Measurements from ENCODE around the gene JAKMIP2. TPM values are rescaled to one million over a fixed set of nuclear protein-coding genes. Genes with fewer than 3 reads are reported as not detected.
"Not testable (repeated sequence)": the region's sequence is repeated elsewhere in the genome, so short reads cannot be mapped to it uniquely, and the experiment has no call there.

The JAKMIP2 gene
- total RNA-seq, 1 experiment from 2014 or later: not detected

DNA sequence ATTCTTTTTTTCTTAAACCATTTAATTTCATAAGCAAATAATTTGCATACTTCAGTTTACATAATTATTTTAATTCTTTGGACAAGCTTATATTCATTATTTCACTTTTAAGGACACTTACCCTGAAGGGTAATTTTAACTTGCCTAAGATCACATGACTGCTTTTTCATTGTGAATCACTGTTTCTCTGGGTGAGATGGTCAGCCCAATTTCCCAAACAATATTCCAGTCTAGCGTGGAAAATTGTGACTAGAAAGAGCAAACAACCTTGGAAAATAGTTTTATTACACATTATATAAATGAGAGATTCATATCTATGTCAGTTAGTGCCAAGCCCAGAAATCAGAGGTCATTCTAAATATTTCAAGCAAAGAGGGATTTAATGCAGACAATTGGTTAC is 21.4 kb upstream of the JAKMIP2 start:
- no peak overlapping the region for H3K27ac ChIP-seq
- CTCF ChIA-PET: no interaction called here
- DNase-seq: no peak

GRCh38 chr5:147803161-147803560 is 20.6 kb upstream of the JAKMIP2 start:
- CTCF ChIA-PET; H3K36me3 ChIP-seq (ENCODE audit: low read depth); H3K4me2 ChIP-seq; BruUV-seq (replicated peaks); H4K20me1 ChIP-seq (ENCODE audit: insufficient read depth); H2AFZ ChIP-seq; intact Hi-C loops (cut with micrococcal nuclease; ENCODE audit: unreplicated experiment); H3K4me1 ChIP-seq (replicated peaks; ENCODE audit: insufficient read depth); H3K79me2 ChIP-seq (ENCODE audit: low read depth); H3F3A ChIP-seq (ENCODE audit: insufficient read depth, low read depth); POLR2A ChIA-PET (ENCODE audit: unreplicated experiment); H3K9me2 ChIP-seq (ENCODE audit: insufficient read depth); H3K4me3 ChIP-seq; DNase-seq; H3K9me3 ChIP-seq (ENCODE audit: insufficient read depth, low read depth); H3K27ac ChIP-seq: not testable (repeated sequence)
- H3K27me3 ChIP-seq (ENCODE audit: insufficient read depth, low read depth): peaks cover 36% of the 10 kb centered on the region

More for the DNA sequence above, 21.4 kb upstream of the JAKMIP2 start:
- TF ChIP-seq CTCF (conservative IDR thresholded peaks at IDR 0.05) (no peak), EZH2 (IDR thresholded peaks at IDR 0.05; ENCODE audit: low read depth) (no peak)
- Histone ChIP-seq H3K4me1 (replicated peaks; ENCODE audit: insufficient read depth) (no peaks in the 10 kb centered on the region), H3K9me2 (ENCODE audit: insufficient read depth) (no peaks in the 10 kb centered on the region), H3K27me3 (ENCODE audit: insufficient read depth, low read depth) (peaks cover 33% of the 10 kb centered on the region), H3K4me3 (no peak overlapping the region), H3K36me3 (ENCODE audit: low read depth) (no peaks in the 10 kb centered on the region), H4K20me1 (ENCODE audit: insufficient read depth) (no peaks in the 10 kb centered on the region), H3K9me3 (ENCODE audit: insufficient read depth, low read depth) (no peaks in the 10 kb centered on the region), H3K4me2 (no peak overlapping the region), H3K79me2 (ENCODE audit: low read depth) (no peaks in the 10 kb centered on the region), H2AFZ (no peak overlapping the region), H3F3A (ENCODE audit: insufficient read depth, low read depth) (no peaks in the 10 kb centered on the region)
- no TSS peak for BruUV-seq (replicated peaks)
- intact Hi-C loops (cut with micrococcal nuclease; ENCODE audit: unreplicated experiment): no loop called here
- POLR2A ChIA-PET (ENCODE audit: unreplicated experiment): no interaction called here

DNA sequence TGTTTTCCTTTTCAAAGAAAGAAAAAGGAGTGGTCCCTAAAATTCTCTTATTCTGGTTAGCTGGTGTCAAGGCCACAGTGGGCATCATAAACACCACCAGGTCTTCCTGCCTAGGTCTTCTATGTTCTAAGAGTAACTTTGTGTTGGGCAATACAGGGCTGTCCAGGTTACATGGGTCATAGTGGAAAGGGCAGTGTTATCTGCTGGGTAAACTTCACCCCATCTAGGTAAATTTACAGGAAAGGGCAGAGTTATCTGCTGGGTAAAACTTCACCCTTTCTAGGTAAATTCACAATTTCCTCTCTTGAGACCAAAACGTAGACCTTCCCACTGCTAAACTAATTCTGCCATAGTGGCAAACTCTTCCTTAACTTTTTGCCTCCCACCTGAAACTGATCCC is 18.9 kb upstream of the JAKMIP2 start:
- intact Hi-C loops (cut with micrococcal nuclease; ENCODE audit: unreplicated experiment): no loop called here
- H3K4me1 ChIP-seq (replicated peaks; ENCODE audit: insufficient read depth): no peaks in the 10 kb centered on the region
- no peak overlapping the region for H3K4me2 ChIP-seq
- no peaks in the 10 kb centered on the region for H3K36me3 ChIP-seq (ENCODE audit: low read depth)
- DNase-seq: no peak
- no peaks in the 10 kb centered on the region for H3K9me3 ChIP-seq (ENCODE audit: insufficient read depth, low read depth)
- TF ChIP-seq EZH2 (IDR thresholded peaks at IDR 0.05; ENCODE audit: low read depth) (no peak), CTCF (conservative IDR thresholded peaks at IDR 0.05) (no peak)
- ChIA-PET CTCF (no interaction called here), POLR2A (ENCODE audit: unreplicated experiment) (no interaction called here)
- no TSS peak for BruUV-seq (replicated peaks)
- no peak overlapping the region for H3K27ac ChIP-seq
- H3K27me3 ChIP-seq (ENCODE audit: insufficient read depth, low read depth): peaks cover 36% of the 10 kb centered on the region
- no peaks in the 10 kb centered on the region for H4K20me1 ChIP-seq (ENCODE audit: insufficient read depth)
- no peak overlapping the region for H3K4me3 ChIP-seq
- no peaks in the 10 kb centered on the region for H3K79me2 ChIP-seq (ENCODE audit: low read depth)
- no peaks in the 10 kb centered on the region for H3K9me2 ChIP-seq (ENCODE audit: insufficient read depth)
- no peak overlapping the region for H2AFZ ChIP-seq
- H3F3A ChIP-seq (ENCODE audit: insufficient read depth, low read depth): no peaks in the 10 kb centered on the region

DNA sequence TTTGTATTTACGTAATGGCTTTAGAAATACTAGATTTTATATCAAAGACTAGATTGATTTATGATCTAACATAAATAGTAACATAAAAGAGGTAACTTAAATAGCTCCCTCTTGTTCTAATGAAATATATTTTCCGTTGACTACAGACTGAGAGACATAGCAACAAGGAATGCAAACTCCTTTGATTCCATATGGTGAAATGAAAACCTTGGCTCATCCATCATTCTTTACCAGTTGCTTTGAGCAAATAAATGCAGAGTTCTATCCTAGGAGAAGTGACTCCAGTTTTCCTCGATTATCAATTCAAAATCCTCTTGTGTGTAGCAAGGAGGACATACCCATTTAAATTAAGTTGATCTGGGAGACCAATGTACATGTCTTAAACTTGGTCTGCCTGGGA is 18.0 kb upstream of the JAKMIP2 start:
- BruUV-seq (replicated peaks): no TSS peak
- no peak for DNase-seq
- Histone ChIP-seq H3K79me2 (ENCODE audit: low read depth) (no peaks in the 10 kb centered on the region), H3K9me2 (ENCODE audit: insufficient read depth) (no peaks in the 10 kb centered on the region), H3K27ac (no peak overlapping the region), H3K27me3 (ENCODE audit: insufficient read depth, low read depth) (peaks cover 36% of the 10 kb centered on the region), H3F3A (ENCODE audit: insufficient read depth, low read depth) (no peaks in the 10 kb centered on the region), H3K4me1 (replicated peaks; ENCODE audit: insufficient read depth) (no peaks in the 10 kb centered on the region), H3K4me3 (no peak overlapping the region), H3K9me3 (ENCODE audit: insufficient read depth, low read depth) (no peaks in the 10 kb centered on the region), H4K20me1 (ENCODE audit: insufficient read depth) (no peaks in the 10 kb centered on the region), H2AFZ (no peak overlapping the region), H3K36me3 (ENCODE audit: low read depth) (no peaks in the 10 kb centered on the region), H3K4me2 (no peak overlapping the region)
- POLR2A ChIA-PET (ENCODE audit: unreplicated experiment): no interaction called here
- no peak for TF ChIP-seq CTCF (conservative IDR thresholded peaks at IDR 0.05)
- TF ChIP-seq EZH2 (IDR thresholded peaks at IDR 0.05; ENCODE audit: low read depth): no peak
- intact Hi-C loops (cut with micrococcal nuclease; ENCODE audit: unreplicated experiment): no loop called here
- CTCF ChIA-PET: no interaction called here
